NCI-H1417 (cell line): ENCODE measurements around the gene CYBC1.
A peak's percentile ranks its signal among the peaks of the same experiment; 100 is the strongest.
"Not testable (repeated sequence)": the region's sequence is repeated elsewhere in the genome, so short reads cannot be mapped to it uniquely, and the experiment has no call there.

Experiments
- DNase-seq, 3 experiments: peaks; one replicate each; lab custom pipeline; 2025; lab: John Stamatoyannopoulos, UW

CYBC1 gene

DNA sequence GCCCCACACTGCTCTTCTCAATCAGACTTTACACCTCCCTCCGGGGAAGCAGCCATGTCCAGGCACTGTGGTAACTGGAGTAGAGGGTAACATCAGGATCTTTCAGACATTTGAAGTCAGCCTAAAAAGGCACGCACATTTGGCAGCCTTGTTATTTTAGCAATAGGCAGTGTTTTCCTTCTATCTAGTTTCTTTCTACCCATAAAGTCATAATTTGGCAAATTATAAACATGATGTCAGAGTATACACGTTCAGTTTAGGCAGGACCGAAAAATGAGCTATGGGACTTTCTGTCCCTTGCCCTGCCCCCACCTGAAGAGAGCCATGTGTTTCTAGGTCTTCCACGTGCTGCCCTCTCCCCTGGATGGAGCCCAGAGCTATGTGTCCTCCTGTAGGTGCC, 29.1 kb upstream of the CYBC1 start:
- DNase-seq: no peak

DNA sequence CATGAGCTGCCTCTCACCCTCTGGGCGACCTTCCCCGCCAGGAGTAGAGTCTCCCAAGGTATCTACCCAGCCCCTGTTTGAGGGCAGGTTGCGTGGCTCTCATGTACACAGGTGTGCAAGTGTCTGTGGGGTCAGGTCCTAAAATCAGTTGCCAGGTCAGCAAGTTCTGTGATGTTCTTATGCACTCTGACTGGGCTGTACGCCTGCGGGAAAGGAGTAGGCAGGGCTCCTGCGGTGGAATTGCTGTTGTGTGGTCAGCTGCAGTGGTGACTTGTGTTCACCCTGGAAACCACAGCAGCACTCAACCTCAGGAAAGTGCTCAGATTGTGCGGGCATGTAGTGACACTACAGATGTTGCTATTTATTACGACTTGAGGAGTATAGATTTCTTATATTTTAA, 27.4 kb upstream of the CYBC1 start:
- no peak for DNase-seq

DNA sequence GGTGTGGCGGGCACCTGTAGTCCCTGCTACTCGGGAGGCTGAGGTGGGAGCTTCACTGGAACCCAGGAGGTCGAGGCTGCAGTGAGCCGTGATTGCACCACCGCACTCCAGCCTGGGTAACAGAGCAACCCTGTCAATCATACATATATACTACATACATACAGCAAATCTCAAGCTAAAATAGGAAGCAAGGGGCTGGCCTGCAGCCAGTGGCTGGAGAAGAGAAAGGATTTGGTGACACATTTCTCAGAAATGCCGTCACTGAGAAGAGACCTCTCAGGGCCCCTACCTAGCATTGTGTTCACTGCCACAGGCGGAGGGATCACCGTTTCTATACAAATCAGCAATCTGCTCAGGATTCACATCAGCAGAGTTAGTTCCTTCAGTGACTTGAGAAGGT, 24.9 kb upstream of the CYBC1 start:
- DNase-seq: no peak

DNA sequence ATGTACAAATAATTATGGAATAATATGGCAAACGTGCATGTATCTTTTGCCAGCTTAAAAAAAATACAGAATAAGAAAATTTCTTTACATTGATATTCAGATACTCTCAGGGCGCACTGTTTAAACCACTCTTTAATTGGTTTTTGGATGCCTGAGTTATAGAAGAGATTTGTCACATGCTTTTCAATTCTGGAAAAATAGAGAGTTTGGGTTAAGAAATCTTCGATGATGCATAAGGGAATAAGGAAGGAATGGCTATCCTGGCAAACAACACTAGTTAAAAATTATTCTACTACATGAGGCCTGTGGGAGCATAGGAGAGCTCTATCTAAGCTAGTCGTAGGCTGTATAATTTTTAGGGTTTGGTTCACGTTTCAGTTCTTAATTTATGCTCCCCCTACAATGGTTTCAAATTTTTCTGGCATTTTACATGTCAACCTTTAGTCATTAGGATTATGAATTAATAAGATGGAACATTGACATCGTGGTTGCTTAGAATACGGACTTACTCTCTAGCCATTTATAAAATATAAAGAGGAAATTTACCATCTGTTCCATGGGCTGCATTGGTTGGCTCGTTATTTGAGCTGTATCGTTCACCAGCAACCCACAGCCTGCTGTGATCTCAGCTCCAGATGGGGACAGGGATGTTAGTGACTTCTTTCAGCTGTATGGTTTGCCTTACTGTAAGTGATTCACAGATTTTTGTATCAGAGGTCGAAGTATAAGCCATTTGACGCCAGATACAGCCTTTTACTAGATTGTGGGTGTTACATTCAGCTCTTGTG, 23.9 kb upstream of the CYBC1 start:
- no peak for DNase-seq

DNA sequence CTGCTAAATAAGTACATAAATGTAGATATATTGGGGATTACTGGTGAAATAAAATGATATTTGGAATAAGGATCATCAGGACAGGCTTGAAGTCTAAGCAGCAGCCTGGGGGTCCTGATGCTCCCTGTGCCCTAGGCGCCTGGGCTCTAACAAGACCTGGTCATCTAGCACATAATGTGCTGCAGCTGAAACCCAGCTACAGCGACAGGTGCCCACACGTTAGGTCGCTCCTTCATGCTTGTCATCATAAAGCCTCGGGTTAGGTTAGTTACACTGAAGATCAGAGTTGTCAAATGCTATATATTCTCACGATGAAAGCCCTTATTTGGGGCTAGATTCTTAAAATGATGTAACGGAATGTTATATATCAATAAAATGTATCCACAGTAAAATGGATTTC, 19.5 kb upstream of the CYBC1 start:
- no peak for DNase-seq

DNA sequence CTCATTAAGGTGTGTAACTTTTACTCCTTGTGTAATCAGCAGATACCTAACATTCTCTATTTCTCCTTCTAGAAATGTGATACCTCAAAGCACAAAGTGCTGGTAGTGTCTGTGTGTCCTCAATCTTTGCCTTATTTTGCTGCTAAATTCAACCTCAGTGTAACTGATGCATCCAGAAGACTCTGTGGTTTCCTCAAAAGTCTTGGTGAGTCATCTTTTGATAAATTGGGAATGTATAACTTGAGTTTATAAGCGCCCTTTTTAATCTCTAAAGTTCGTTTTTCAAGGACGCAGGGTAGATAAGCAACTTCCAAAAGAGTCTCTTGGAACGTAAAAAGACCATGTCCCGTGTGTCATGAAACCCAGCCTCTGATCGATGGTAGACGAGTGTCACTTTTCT, 18.1 kb upstream of the CYBC1 start:
- DNase-seq: no peak

DNA sequence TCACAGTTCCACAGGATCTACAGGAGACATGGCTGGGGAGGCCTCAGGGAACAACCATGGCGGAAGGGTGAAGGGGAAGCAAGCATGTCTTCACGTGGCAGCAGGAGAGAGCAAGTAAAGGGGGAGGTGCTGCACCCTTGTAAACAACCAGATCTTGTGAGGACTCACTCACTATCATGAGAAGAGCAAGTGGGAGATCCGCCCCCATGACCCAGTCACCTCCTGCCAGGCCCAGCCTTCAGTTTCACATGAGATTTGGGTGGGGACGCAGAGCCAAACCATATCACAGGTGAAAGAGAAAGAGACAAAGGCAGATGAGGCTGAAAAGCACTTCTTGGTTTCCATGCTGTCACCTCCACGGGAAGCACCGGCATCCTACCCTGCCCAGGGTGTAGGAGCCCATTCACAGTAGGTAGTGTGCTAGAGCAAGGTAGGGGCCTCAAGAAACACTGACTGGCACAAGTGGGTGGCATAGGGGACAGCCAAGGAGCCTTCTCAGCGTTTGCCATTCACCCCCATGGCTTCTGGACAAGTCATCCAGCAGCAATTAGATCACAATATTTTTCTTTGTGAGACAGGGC, 14.6 kb upstream of the CYBC1 start:
- DNase-seq: no peak

DNA sequence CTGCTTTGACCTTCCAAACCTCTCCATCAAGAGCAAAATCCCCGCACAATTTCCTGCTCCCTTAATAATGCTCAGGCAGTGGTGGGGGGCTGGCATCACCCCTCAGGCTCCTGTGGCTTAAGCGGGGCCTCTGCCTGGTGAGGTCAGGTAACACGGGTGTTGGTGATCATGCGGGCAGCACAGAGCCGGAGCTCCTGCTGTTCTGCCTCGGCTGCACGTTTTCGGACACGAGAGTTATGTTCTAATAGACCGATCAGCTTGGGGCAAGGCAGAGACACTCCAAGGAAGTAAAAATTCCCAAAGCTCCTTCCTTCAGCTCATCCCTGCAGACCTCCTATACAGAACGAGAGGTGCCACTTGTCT, 14.0 kb upstream of the CYBC1 start:
- DNase-seq: no peak

DNA sequence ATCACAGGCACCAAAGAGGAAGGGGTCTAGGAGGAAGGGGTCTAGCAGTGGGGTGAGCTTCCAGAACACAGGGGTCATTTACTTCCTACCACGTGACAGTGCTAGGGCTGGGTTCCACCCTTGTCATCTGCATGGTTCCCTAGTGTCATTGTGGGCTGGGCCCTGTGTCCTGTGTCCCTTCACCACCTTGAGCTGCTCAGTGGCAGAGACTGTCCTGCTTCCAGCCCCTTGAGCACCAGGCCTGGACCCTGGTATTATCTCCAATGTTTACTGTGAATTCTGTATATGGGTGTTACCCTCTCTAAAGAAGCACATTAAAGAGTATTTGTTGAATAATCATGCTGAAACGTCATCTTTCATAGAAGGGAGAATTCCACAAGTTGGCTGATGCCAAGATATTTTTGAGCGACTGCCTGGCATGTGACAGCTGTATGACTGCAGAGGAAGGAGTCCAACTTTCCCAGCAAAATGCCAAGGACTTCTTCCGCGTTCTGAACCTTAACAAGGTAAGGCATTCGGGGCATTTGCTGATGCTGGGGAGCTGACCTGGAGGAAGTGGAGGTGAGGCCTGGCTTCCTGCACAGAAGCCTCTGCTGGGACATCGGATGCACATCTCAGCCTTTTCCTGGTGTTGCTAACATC, 13.5 kb upstream of the CYBC1 start:
- no peak for DNase-seq

DNA sequence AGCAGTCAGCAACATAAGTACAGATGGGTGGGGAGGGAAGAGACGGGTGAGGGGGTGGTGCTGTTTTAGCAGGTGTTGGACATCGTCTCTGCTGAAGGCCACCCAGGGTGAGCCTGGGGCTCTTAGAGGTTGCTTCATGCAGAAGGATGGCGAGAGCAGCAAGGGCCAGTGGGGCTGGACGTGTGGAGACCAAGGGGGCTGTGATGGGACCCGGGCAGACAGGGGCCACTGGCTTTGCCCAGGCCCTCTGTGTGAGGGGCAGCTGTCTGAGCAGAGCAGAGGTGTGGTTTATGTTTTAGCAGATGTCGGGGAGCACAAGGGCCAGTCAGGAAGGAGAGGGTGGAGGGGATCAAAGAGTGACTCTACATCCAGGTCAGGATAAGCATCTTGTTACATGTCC, 12.8 kb upstream of the CYBC1 start:
- no peak for DNase-seq

DNA sequence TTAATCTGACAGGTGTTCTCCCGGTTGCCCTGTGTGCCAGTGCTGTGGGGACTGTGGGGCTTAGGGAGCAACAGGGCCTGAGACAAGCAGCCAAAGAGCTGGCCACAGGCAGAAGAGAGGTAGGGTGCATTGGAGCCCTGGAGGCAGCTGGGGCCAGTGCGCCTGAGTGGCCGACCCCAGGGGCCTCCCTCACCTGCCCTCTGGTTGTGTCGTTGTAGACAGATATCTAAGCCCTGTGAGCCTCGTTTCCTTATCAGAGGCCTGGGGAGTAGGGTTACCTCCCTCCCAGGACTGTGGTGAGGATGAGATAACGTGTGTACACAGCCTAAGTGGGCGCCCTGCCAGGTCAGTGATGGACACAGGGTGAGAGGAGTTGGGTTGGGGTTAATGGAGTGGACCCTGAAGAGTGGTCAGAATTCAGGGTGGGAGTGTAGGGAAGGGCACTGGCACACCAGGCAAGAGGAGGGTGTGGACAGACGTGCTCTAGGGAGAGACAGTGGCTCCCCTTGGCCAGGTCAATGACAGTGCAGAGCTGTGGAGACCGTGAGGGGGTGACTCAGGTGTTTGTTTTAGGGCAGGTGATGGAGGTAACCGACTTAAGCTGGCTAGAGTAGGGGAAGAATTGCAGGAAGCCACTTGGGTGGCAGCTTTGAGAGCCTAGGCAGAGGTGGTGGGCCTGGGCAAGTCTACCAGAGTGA, 11.4 kb upstream of the CYBC1 start:
- no peak for DNase-seq

DNA sequence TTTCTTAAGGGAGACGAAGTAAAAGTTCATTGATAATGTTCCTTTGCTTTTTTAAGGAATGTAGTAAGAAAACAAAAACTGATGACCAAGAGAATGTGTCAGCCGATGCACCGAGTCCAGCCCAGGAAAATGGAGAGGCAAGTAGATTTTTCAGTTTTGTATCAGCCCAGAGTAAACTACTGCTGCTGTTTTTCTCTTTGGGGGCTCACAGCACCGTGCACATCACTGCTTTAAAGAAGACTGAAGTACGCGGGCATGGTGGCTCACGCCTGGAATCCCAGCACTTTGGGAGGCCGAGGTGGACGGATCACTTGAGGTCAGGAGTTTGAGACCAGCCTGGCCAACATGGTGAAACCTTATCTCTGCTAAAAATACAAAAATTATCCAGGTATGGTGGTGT, 9.4 kb upstream of the CYBC1 start:
- not testable (repeated sequence) for DNase-seq

DNA sequence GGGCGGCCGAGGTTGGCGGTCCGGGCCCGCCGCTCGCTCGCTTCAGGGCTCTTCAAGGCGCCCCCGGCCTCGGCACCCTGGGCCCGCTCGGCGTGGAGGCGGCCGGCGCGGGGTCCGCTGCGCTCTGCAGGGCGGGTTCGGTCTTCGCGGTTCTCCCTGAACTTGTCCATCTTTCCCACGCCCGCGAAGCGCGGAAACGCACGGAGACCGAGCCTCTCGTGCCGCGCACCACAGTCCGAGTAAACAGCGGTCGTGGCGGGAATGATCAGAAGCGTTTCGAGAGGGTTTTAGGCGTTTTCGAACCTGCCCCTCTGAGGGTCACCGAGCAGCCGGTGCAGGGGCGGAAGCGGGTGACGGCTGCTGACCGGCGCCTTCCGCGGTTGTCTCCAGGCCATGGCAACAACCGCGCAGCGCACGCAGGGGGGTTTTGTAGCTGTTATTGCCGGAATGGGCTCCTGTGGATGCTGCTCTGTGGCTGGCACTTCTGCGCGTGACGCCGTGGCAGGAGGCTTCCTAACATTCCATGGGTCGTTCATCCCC, 8.4 kb upstream of the CYBC1 start:
- DNase-seq: peak; percentile 53 to 76 (median 75)

DNA sequence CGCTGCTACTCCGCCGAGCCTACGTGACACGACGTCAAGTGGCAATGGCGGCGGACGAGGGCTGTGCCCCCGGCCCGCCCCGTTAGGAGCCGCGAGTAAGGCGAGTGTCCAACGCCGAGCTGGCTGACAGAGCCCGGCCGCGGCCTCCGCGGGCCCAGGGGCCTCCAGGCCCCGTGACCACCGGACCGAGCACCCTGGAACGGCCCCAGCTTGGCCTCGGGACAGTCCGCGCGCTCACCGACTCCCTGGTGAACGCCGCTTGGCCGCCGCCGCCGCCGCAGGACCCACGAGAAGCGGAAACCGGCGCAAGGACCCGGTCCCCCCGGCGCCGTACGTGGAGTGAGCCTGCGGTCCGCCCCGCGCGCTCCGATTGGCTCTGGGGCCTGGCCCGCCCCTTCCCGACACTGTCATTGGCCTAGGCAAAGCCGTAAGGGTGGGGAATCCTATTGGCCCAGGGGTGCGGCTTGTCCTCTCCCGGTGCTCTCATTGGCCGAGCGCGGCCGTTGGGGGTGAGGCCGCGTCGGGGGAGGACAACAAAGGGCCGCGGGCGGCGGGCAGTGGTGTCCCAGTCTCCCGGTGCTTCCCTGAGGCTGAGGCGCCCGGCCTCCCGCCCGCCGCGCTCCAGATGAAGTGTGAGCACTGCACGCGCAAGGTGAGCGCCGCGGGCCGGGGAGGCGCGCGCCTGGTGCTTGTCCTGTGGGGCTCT, 7.8 kb upstream of the CYBC1 start, which contains the start of gene NARF:
Gene NARF, plus strand, starts transcription at position 563 of the 706 bp plus-strand sequence. Its CDS starts 63 bp downstream, at position 626.
- DNase-seq: peak; percentile 98 to 99 (median 98)

DNA sequence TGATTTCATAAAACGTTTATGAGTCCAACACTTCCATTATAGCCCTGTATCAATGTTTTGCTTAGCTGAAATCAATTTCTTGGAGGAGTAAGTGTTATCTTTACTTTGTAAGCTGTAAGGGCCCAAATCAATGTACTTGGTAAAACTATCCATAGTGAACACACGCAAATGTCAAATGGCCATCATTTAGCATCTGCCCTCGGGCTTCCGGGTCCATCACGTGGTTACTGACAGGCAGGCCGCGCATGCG, 7.3 kb upstream of the CYBC1 start:
- DNase-seq: peak in 1 of 3 experiments; percentile 93

DNA sequence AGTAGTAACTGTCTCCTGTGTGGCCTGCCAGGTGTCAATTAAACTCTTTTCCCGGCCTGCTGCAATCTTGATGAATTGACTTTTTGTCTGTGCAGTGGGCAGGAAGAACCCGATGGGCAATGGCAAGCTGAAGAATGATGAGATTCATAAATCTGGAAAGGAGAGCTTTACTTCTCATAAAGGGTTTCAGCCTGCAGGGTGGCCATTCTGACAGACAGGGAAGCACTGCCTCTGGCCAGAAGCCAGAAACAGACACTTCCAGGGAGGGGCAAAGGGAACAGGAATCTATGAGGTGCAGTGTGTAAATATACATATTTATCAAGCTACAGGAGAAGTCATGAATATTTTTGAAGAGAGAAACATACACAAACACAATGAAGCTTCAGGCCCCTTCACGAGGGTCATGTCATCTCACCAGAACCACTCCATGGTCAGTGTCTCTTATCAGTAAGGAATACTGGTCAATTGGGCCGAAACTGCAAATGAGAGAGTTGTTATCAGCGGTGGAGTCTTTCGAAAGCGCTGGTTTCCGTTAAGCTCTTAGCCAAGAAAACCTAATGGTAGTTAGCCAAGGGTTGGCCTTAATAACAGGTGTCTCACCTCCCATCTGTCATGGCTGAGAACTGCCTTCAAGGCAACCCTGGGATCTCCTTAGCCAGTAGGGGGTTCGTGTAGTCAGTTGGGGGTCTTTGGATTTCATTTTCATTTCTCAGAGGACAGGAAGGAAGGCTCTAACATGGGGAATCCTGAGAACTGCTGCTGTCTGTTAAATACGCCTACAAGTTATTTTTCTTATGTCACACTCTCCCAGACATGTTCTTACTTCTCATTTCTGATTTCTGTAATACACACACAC, 6.7 kb upstream of the CYBC1 start:
- DNase-seq: peak in 2 of 3 experiments; percentile 15 to 24

DNA sequence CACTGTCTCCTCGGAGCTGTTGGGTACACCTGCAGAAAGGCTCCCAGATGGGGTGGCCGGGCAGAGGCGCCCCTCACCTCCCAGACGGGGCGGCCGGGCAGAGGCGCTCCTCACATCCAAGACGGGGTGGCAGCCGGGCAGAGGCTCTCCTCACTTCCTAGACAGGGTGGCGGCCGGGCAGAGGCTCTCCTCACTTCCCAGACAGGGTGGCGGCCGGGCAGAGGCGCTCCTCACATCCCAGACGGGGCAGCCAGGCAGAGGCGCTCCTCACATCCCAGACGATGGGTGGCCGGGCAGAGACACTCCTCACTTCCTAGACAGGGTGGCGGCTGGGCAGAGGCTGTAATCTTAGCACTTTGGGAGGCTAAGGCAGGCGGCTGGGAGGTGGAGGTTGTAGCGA, 3.2 kb upstream of the CYBC1 start:
- not testable (repeated sequence) for DNase-seq

DNA sequence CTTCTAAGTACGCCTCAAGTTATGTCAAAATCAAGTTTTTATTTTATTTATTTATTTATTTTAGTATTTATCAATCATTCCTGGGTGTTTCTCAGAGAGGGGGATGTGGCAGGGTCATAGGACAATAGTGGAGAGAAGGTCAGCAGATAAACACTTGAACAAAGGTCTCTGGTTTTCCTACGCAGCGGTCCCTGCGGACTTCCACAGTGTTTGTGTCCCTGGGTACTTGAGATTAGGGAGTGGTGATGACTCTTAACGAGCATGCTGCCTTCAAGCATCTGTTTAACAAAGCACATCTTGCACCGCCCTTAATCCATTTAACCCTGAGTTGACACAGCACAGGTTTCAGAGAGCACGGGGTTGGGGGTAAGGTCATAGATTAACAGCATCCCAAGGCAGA, 2.6 kb upstream of the CYBC1 start:
- DNase-seq: peak in 1 of 3 experiments; percentile 12

DNA sequence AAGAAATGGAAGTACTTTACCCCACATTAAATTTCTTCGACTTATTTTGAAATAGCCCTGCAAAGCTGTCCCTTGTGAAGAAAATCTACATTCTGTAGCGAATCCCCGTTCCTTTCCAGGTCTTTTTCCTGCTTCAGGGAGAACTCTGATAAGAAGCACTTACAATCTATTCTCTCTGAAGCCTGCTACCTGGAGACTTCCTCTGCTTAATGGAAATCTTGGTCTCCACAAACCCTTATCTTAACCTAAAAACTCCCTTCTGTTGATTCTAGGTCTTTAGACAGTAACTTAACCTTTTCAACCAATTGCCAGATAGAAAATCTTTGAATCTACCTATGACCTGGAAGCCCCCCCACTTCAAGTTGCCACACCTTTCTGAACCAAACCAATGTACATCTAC, 1.6 kb upstream of the CYBC1 start:
- DNase-seq: no peak

DNA sequence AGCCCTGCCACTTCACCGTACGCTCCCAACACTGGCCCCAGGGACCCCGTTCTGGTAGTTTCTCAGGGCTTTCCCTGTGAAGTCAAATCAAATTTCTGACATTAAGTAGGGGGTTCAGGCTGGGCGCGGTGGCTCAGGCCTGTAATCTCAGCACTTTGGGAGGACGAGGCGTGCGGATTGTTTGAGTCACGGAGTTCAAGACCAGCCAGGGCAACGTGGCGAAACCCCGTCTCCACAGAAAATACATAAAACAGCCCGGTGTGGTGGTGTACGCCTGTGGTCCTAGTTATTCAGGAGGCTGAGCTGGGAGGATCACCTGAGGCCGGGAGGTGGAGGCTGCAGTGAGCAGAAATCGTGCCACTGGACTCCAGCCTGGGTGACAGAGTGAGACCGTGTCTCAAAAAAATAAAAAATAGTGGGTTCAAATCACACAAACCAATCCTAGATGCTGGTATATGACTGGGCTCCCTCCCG, 632 bp downstream of the CYBC1 start:
- DNase-seq: peak in 1 of 3 experiments; percentile 53
